ENCODE measurements around the gene VPS29.
A peak's percentile ranks its signal among the peaks of the same experiment; 100 is the strongest.
"Not testable (repeated sequence)": the region's sequence is repeated elsewhere in the genome, so short reads cannot be mapped to it uniquely, and the experiment has no call there.

VPS29 gene

GRCh38 chr12:110520876-110521712 is 19.2 kb upstream of the VPS29 start:
- DNase-seq: not testable (repeated sequence)

GRCh38 chr12:110518014-110518413 is 16.1 kb upstream of the VPS29 start:
- not testable (repeated sequence) for DNase-seq

- no peak for DNase-seq
Observed at GRCh38 chr12:110516995-110517394, 15.1 kb upstream of the VPS29 start.

- no peak for DNase-seq
Observed at GRCh38 chr12:110514363-110514762, 12.5 kb upstream of the VPS29 start.

GRCh38 chr12:110513842-110514241 is 11.9 kb upstream of the VPS29 start:
- DNase-seq: no peak

GRCh38 chr12:110508071-110508586 is 6.2 kb upstream of the VPS29 start:
- DNase-seq: no peak

- no peak for DNase-seq
Observed at GRCh38 chr12:110505332-110505731, 3.4 kb upstream of the VPS29 start.

- DNase-seq: no peak
Observed at GRCh38 chr12:110503432-110503831, 1.5 kb upstream of the VPS29 start.

- DNase-seq: peak; percentile 51
Observed at GRCh38 chr12:110501399-110501751, 536 bp downstream of the VPS29 start.

- DNase-seq: no peak
Observed at GRCh38 chr12:110498984-110499706, 2.8 kb downstream of the VPS29 start.

- no peak for DNase-seq
Observed at GRCh38 chr12:110475426-110475825, 26.5 kb downstream of the VPS29 start.

- DNase-seq: peak; percentile 98
Observed at GRCh38 chr12:110468214-110469048, 33.5 kb downstream of the VPS29 start, which contains the start of the genes FAM216A and GPN3. Gene FAM216A (plus strand): TSS chr12:110468845. CDS start chr12:110468876, 31 bp downstream. Gene GPN3 (minus strand): TSS chr12:110468257. CDS start chr12:110468203, 54 bp downstream.

GRCh38 chr12:110467847-110468213 is 34.1 kb downstream of the VPS29 start:
- no peak for DNase-seq

- DNase-seq: no peak
Observed at GRCh38 chr12:110466791-110467190, 35.1 kb downstream of the VPS29 start.

GRCh38 chr12:110465765-110466164 is 36.1 kb downstream of the VPS29 start:
- DNase-seq: not testable (repeated sequence)

- DNase-seq: no peak
Observed at GRCh38 chr12:110465024-110465423, 36.9 kb downstream of the VPS29 start.

- DNase-seq: not testable (repeated sequence)
Observed at GRCh38 chr12:110461189-110461588, 40.7 kb downstream of the VPS29 start.

GRCh38 chr12:110458756-110459155 is 43.2 kb downstream of the VPS29 start:
- DNase-seq: no peak

GRCh38 chr12:110453569-110454296 is 48.2 kb downstream of the VPS29 start:
- DNase-seq: no peak

GRCh38 chr12:110451263-110451662 is 50.6 kb downstream of the VPS29 start:
- DNase-seq: no peak

GRCh38 chr12:110449799-110450497 is 52.0 kb downstream of the VPS29 start, which contains the start of gene ARPC3:
Gene ARPC3 (minus strand): TSS chr12:110450337. CDS start chr12:110450260, 77 bp downstream.
- peak; percentile 91 for DNase-seq

All from COR-L47 (cell line).